HepG2 (cell line): ENCODE measurements around the gene TMX4. TPM values are rescaled to one million over a fixed set of nuclear protein-coding genes. Genes with fewer than 3 reads are reported as not detected.

Experiments used
- ATAC-seq: fragments of 200-7000 bp; cut with Tn5 transposase; 3 replicates; pipeline ENCODE4 v1.9.1; 2020; ENCODE audit warnings: mild to moderate bottlenecking, moderate library complexity
- BruUV-seq: library from RNA; stranded (reverse); fragments of 400-500 nt; replicated peaks from 2 replicates; lab custom pipeline; 2021; lab: Mats Ljungman, UMichigan
- CTCF ChIA-PET: fragments of 300-600 bp; formaldehyde crosslinking; extraction: SDS; loops from one replicate; lab custom pipeline; 2021; ENCODE audit warnings: low total read pairs, inconsistent platforms, low intra/inter-chr PET ratio; lab: Yijun Ruan, JAX
- POLR2A ChIA-PET: fragments of 350-600 bp; sonication (Branson Sonifier 250); formaldehyde crosslinking; loops from one replicate; lab custom pipeline; 2020; ENCODE audit warnings: antibody characterized with exemption, inconsistent platforms; lab: Yijun Ruan, JAX
- DNase-seq: peaks from one replicate; pipeline ENCODE4 v3.0.0-alpha.2; 2015; ENCODE audit warnings: low spot score
- FAIRE-seq: peaks from 3 replicates; lab custom pipeline; 2011; peaks lifted over from hg19 to GRCh38; lab: Jason Lieb, UNC
- H2AFZ ChIP-seq: one replicate; pipeline ENCODE4 v1.6.1; 2011; ENCODE audit warnings: low read length, inconsistent platforms
- H3K27ac ChIP-seq: fragments of 300-600 bp; 3 replicates; pipeline ENCODE4 v1.8.0; 2011; ENCODE audit warnings: mixed run types, mild to moderate bottlenecking, mixed read lengths, low read length, inconsistent platforms; ENCODE audit not compliant: insufficient read depth; ENCODE audit errors: extremely low read length
- H3K27me3 ChIP-seq, 2 experiments: fragments of 200-600 bp in 1 of 2; 2 replicates in 1 of 2; 3 replicates in 1 of 2; pipeline versions ENCODE4 v1.6.0 to v1.8.0; 2011; ENCODE audit warnings: low read length in 2 of 2, mild to moderate bottlenecking in 2 of 2, moderate library complexity in 2 of 2, inconsistent platforms in 1 of 2; ENCODE audit not compliant: insufficient read depth in 2 of 2, control insufficient read depth in 1 of 2
- H3K36me3 ChIP-seq, 2 experiments: fragments of 200-600 bp in 1 of 2; replicated peaks in 1 of 2; 2 replicates in 1 of 2; 3 replicates in 1 of 2; pipeline versions ENCODE4 v1.5.1 to v1.8.0; 2011; ENCODE audit warnings: low read length in 2 of 2, inconsistent platforms in 1 of 2; ENCODE audit not compliant: insufficient read depth in 2 of 2, control insufficient read depth in 1 of 2
- H3K4me1 ChIP-seq: 2 replicates; pipeline ENCODE4 v1.5.1; 2012; ENCODE audit warnings: low read length, inconsistent platforms; ENCODE audit not compliant: insufficient read depth
- H3K4me2 ChIP-seq: 2 replicates; pipeline ENCODE4 v1.6.0; 2011; ENCODE audit warnings: low read depth, low read length, inconsistent platforms
- H3K4me3 ChIP-seq, 3 experiments: fragments of 200-600 bp in 1 of 3; sonication (generic), shearing (Covaris generic) in 1 of 3; replicated peaks in 1 of 3; 2 replicates each; pipeline ENCODE4 v1.5.1; 2011 to 2016; ENCODE audit warnings: low read length in 3 of 3, inconsistent platforms in 2 of 3, low read depth in 2 of 3, mild to moderate bottlenecking in 2 of 3, control low read depth in 1 of 3, mixed read lengths in 1 of 3; ENCODE audit not compliant: insufficient read depth in 1 of 3
- H3K79me2 ChIP-seq: one replicate; pipeline ENCODE4 v1.6.1; 2011; ENCODE audit warnings: low read length, inconsistent platforms; ENCODE audit not compliant: insufficient read depth
- H3K9ac ChIP-seq: 2 replicates; pipeline ENCODE4 v1.6.0; 2011; ENCODE audit warnings: mild to moderate bottlenecking, low read depth, low read length, inconsistent platforms; ENCODE audit not compliant: insufficient read depth
- H3K9me3 ChIP-seq: 2 replicates; pipeline ENCODE4 v1.5.1; 2012; ENCODE audit warnings: mild to moderate bottlenecking, low read length
- H4K20me1 ChIP-seq: 2 replicates; pipeline ENCODE4 v1.6.0; 2011; ENCODE audit warnings: inconsistent platforms, mild to moderate bottlenecking, low read length, moderate library complexity; ENCODE audit not compliant: insufficient read depth
- BHLHE40 ChIP-seq: IDR thresholded peaks from 2 replicates; pipeline ENCODE4 v1.6.1; 2011; ENCODE audit warnings: low read length, improper control_type of control experiment
- FOXP4 ChIP-seq: sonication (generic); formaldehyde crosslinking; IDR thresholded peaks from 2 replicates; pipeline ENCODE4 v1.4.0; 2020; ENCODE audit warnings: missing genetic modification reagents
- HIC2 ChIP-seq: sonication (generic); formaldehyde crosslinking; IDR thresholded peaks from 2 replicates; pipeline ENCODE4 v1.9.0; 2022; ENCODE audit warnings: low read depth, missing genetic modification reagents
- LCORL ChIP-seq, 2 experiments: fragments of 450-650 bp in 1 of 2; sonication (generic) in 1 of 2; formaldehyde crosslinking in 1 of 2; IDR thresholded peaks; 2 replicates each; pipeline versions ENCODE4 v1.5.0 to v1.6.1; 2017 to 2020; ENCODE audit warnings: antibody characterized with exemption in 1 of 2, missing genetic modification reagents in 1 of 2
- NCOA5 ChIP-seq: sonication (generic); formaldehyde crosslinking; IDR thresholded peaks from 2 replicates; pipeline ENCODE4 v1.4.0; 2020; ENCODE audit warnings: missing genetic modification reagents
- NR2F2 ChIP-seq: IDR thresholded peaks from 2 replicates; pipeline ENCODE4 v1.6.1; 2012; ENCODE audit warnings: low read depth, inconsistent platforms, borderline replicate concordance
- SNAPC5 ChIP-seq: sonication (generic); formaldehyde crosslinking; IDR thresholded peaks from 2 replicates; pipeline ENCODE4 v1.8.1; 2023; ENCODE audit warnings: mild to moderate bottlenecking, missing genetic modification reagents, borderline replicate concordance
- ZNF263 ChIP-seq: sonication (generic); formaldehyde crosslinking; IDR thresholded peaks from 2 replicates; pipeline ENCODE4 v1.4.0; 2020; ENCODE audit warnings: missing genetic modification reagents
- ZNF280B ChIP-seq: sonication (generic); formaldehyde crosslinking; IDR thresholded peaks from 2 replicates; pipeline ENCODE4 v1.5.0; 2020; ENCODE audit warnings: missing genetic modification reagents, mild to moderate bottlenecking, borderline replicate concordance
- ZNF34 ChIP-seq: sonication (generic); formaldehyde crosslinking; IDR thresholded peaks from 2 replicates; pipeline ENCODE4 v1.4.0; 2020; ENCODE audit warnings: mild to moderate bottlenecking, missing genetic modification reagents, borderline replicate concordance
- ZNF619 ChIP-seq: sonication (generic); formaldehyde crosslinking; IDR thresholded peaks from 2 replicates; pipeline ENCODE4 v1.4.0; 2020; ENCODE audit warnings: mild to moderate bottlenecking, missing genetic modification reagents
- ZNF792 ChIP-seq: IDR thresholded peaks from 2 replicates; pipeline ENCODE4 v1.6.1; 2016
- ZNF839 ChIP-seq: sonication (generic); formaldehyde crosslinking; IDR thresholded peaks from 2 replicates; pipeline ENCODE4 v1.4.0; 2020; ENCODE audit warnings: missing genetic modification reagents, mild to moderate bottlenecking, borderline replicate concordance
- WGBS: methylation state at CpG from one replicate; pipeline ENCODE4 v1.1.6; 2017; ENCODE audit warnings: low lambda C conversion rate; 5-methylcytosine and 5-hydroxymethylcytosine counted together
- in situ Hi-C: cut with HindIII; loops from 2 replicates; pipeline ENCODE4 v1.10.0; 2017; ENCODE audit warnings: low pct_unique_long_range_greater_than_20kb; ENCODE audit not compliant: extremely low pct_ligation_motif_present
- intact Hi-C: fragments of 100-400 bp; cut with micrococcal nuclease; formaldehyde crosslinking; loops from one replicate; pipeline ENCODE4 v1.10.0; 2022; ENCODE audit not compliant: unreplicated experiment
- polyA plus RNA-seq, 8 experiments: library from polyadenylated mRNA; depleted of rRNA in 3 of 8; stranded (reverse) in 7 of 8; unstranded in 1 of 8; fragments of >200 nt; fragmentation: Illumina TruSeq in 4 of 8; extraction: Trizol in 4 of 8; gene quantifications; 2 replicates each; pipeline versions ENCODE4 v1.2.1 to v1.2.3, GENCODE V29; 2011 to 2016; ENCODE audit warnings: low read depth in 4 of 8, missing spikeins in 1 of 8, mixed read lengths in 1 of 8; ENCODE audit not compliant: insufficient read depth in 1 of 8
- total RNA-seq, 5 experiments: library from RNA; depleted of rRNA; stranded (reverse); fragments of >200 nt; fragmentation: Illumina TruSeq; extraction: Trizol; gene quantifications; 2 replicates each; pipeline ENCODE4 v1.2.3, GENCODE V29; 2016; ENCODE audit warnings: low read depth in 1 of 5
- TF ChIP-seq, protein P1 (sequence below), 2 experiments: sonication (generic) in 1 of 2; formaldehyde crosslinking in 1 of 2; IDR thresholded peaks; 2 replicates each; pipeline versions ENCODE4 v1.5.1 to v1.6.1; 2011 to 2020; ENCODE audit warnings: borderline replicate concordance in 1 of 2, low read depth in 1 of 2, low read length in 1 of 2, mild to moderate bottlenecking in 1 of 2, missing genetic modification reagents in 1 of 2, moderate library complexity in 1 of 2

The TMX4 gene
- total and polyA plus RNA-seq, 2 of the 13 experiments (the other 11 are each of a cell fraction or from before 2014, with no cell fraction given), result 7.6 to 21.4 TPM

GRCh38 chr20:7938058-7938457, 81.5 kb downstream of the TMX4 start:
- Histone ChIP-seq H3K4me3 (no peak overlapping the region), H3K27ac (no peak overlapping the region), H4K20me1 (no peaks in the 10 kb centered on the region), H2AFZ (no peak overlapping the region), H3K9ac (no peak overlapping the region), H3K4me1 (peaks cover 23% of the 10 kb centered on the region), H3K27me3 (no peaks in the 10 kb centered on the region), H3K36me3 (no peaks in the 10 kb centered on the region), H3K4me2 (no peak overlapping the region), H3K9me3 (peaks cover 6% of the 10 kb centered on the region), H3K79me2 (no peaks in the 10 kb centered on the region)
- BruUV-seq, result no TSS peak
- intact Hi-C loops (loop anchor here (10.0 kb wide), 1 partner anchor 1173 kb away; the partner anchor contains the start of gene BMP2), in situ Hi-C loops (loop anchor here (10.0 kb wide), 1 partner anchor 787 kb away; no protein-coding TSS in a partner anchor)
- 4% methylated on average over 2 of the region's 2 CpGs for WGBS
- TF ChIP-seq ZNF619 (CRISPR knock-in tag) (no peak), FOXP4 (CRISPR knock-in tag) (no peak), LCORL (IDR thresholded peaks at IDR 0.05) (no peak), LCORL (CRISPR knock-in tag; IDR thresholded peaks at IDR 0.05) (no peak), ZNF792 (CRISPR knock-in tag) (no peak), ZNF839 (CRISPR knock-in tag) (no peak), NR2F2 (no peak), SNAPC5 (CRISPR knock-in tag) (no peak), ZNF34 (no peak), ZNF263 (CRISPR knock-in tag) (no peak), HIC2 (no peak), ZNF280B (CRISPR knock-in tag) (no peak), NCOA5 (no peak), BHLHE40 (peak; percentile 65; the same call in 1 of the 2 replicates)
- TF ChIP-seq, protein P1, sequence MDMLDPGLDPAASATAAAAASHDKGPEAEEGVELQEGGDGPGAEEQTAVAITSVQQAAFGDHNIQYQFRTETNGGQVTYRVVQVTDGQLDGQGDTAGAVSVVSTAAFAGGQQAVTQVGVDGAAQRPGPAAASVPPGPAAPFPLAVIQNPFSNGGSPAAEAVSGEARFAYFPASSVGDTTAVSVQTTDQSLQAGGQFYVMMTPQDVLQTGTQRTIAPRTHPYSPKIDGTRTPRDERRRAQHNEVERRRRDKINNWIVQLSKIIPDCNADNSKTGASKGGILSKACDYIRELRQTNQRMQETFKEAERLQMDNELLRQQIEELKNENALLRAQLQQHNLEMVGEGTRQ (IDR thresholded peaks at IDR 0.05; ENCODE audit: low read depth, low read length), result no peak
- TF ChIP-seq, protein P1 (CRISPR knock-in tag; IDR thresholded peaks at IDR 0.05; ENCODE audit: borderline replicate concordance), result peak; percentile 33; the same call in 1 of the 2 replicates
- ATAC-seq, result no peak
- POLR2A ChIA-PET, result no interaction called here
- CTCF ChIA-PET, result interaction anchor here (3.1 kb wide), 1 partner anchor 784 kb away, joined by 33 read pairs; no protein-coding TSS in a partner anchor
- no peak for FAIRE-seq
- no peak for DNase-seq
